CD4-positive, alpha-beta T cell (primary cell): ENCODE measurements around the gene IFNGR1. TPM values are rescaled to one million over a fixed set of nuclear protein-coding genes. Genes with fewer than 3 reads are reported as not detected.

Experiments
- ATAC-seq: fragments of 200-7000 bp; cut with Tn5 transposase; one replicate; pipeline ENCODE4 v1.10.0; 2022; ENCODE audit warnings: mild to moderate bottlenecking; ENCODE audit not compliant: poor library complexity
- CTCF ChIA-PET: fragments of 350-600 bp; sonication (Branson Sonifier 250); formaldehyde crosslinking; loops from one replicate; lab custom pipeline; 2021; ENCODE audit warnings: antibody characterized with exemption, inconsistent platforms; lab: Charles Lee
- POLR2A ChIA-PET: fragments of 350-600 bp; sonication (Branson Sonifier 250); formaldehyde crosslinking; loops from one replicate; lab custom pipeline; 2021; ENCODE audit warnings: antibody characterized with exemption, inconsistent platforms; lab: Charles Lee
- DNase-seq, 14 experiments: peaks; one replicate each; pipeline ENCODE4 v3.0.0-alpha.2; 2013 to 2020; ENCODE audit warnings: mixed read lengths in 2 of 14
- H3K27ac ChIP-seq, 2 donors: one replicate each; pipeline versions ENCODE4 v1.5.1 to v1.7.0; 2013; ENCODE audit warnings: low read length in 2 of 2, low read depth in 1 of 2, mild to moderate bottlenecking in 1 of 2
- H3K27me3 ChIP-seq, 2 experiments: 1 replicate in 1 of 2; 2 replicates in 1 of 2; pipeline versions ENCODE4 v1.6.1 to v1.7.0; 2013; ENCODE audit warnings: low read length in 2 of 2, control low read depth in 1 of 2, mild to moderate bottlenecking in 1 of 2, moderate library complexity in 1 of 2; ENCODE audit not compliant: insufficient read depth in 2 of 2, control insufficient read depth in 1 of 2
- H3K36me3 ChIP-seq: one replicate; pipeline ENCODE4 v1.6.1; 2013; ENCODE audit warnings: low read length, control low read depth; ENCODE audit not compliant: insufficient read depth
- H3K4me1 ChIP-seq: one replicate; pipeline ENCODE4 v1.6.1; 2013; ENCODE audit warnings: low read length, control low read depth; ENCODE audit not compliant: insufficient read depth
- H3K4me3 ChIP-seq: one replicate; pipeline ENCODE4 v1.5.1; 2013; ENCODE audit warnings: mild to moderate bottlenecking, low read length, moderate library complexity
- H3K9me3 ChIP-seq, 2 experiments: 1 replicate in 1 of 2; 2 replicates in 1 of 2; pipeline versions ENCODE4 v1.6.1 to v1.7.0; 2013; ENCODE audit warnings: low read length in 2 of 2, mild to moderate bottlenecking in 2 of 2, control low read depth in 1 of 2, moderate library complexity in 1 of 2; ENCODE audit not compliant: control insufficient read depth in 1 of 2, insufficient read depth in 1 of 2
- H3K27ac Mint-ChIP-seq: one replicate; pipeline ENCODE4 v1.8.0; 2020; ENCODE audit warnings: mixed read lengths
- H3K27me3 Mint-ChIP-seq: one replicate; pipeline ENCODE4 v1.8.0; 2021; ENCODE audit warnings: mixed read lengths
- H3K36me3 Mint-ChIP-seq: one replicate; pipeline ENCODE4 v1.8.0; 2021; ENCODE audit warnings: low read depth, mixed read lengths
- H3K4me1 Mint-ChIP-seq: one replicate; pipeline ENCODE4 v1.8.0; 2021; ENCODE audit warnings: low read depth, mixed read lengths
- H3K4me3 Mint-ChIP-seq: one replicate; pipeline ENCODE4 v1.8.0; 2020; ENCODE audit warnings: mild to moderate bottlenecking, mixed read lengths
- H3K9me3 Mint-ChIP-seq: one replicate; pipeline ENCODE4 v1.8.0; 2020; ENCODE audit warnings: mixed read lengths
- intact Hi-C, 2 experiments: fragments of 100-400 bp; cut with DNase I in 1 of 2; cut with micrococcal nuclease in 1 of 2; formaldehyde crosslinking; loops; one replicate each; pipeline versions ENCODE4 v1.15.1 to v1.9.0; 2023 to 2025; cut with DNase I, micrococcal nuclease
- total RNA-seq, 174 experiments: library from RNA in 2 of 174; stranded (reverse) in 2 of 174; gene quantifications; one replicate each; pipeline ENCODE4 v1.2.3 and lab custom pipeline; 2021 to 2026
- TF ChIP-seq, protein P1 (sequence below): fragments of 200-600 bp; IDR thresholded peaks from one replicate; pipeline ENCODE4 v1.8.0; 2022; ENCODE audit warnings: antibody characterized with exemption, mild to moderate bottlenecking

IFNGR1 gene
- total RNA-seq, 2 experiments from 2014 or later = 81.7 to 84.3 TPM

DNA sequence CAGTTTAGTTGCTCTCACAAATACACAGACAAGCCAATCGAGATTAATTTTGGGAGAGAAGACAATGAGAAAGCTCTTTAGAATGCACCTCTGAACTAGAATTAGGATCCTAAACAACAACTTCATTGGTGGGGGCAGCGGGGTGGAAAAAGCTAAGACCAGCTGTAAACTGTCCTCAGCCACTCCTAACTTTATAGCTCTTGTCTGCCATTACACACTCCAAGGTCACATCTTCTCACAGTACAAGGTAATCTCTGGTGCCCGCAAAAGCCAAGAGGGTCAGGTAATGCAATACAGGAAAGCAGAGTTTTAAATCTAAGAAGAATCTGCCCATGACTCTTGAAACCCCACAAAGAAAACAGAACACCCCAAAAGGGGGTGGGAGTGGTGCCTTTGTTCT lies 27.9 kb downstream of the IFNGR1 start:
- H3K9me3 Mint-ChIP-seq = peaks cover 14% of the 10 kb centered on the region
- no peak overlapping the region for H3K27ac Mint-ChIP-seq
- CTCF ChIA-PET = no interaction called here

DNA sequence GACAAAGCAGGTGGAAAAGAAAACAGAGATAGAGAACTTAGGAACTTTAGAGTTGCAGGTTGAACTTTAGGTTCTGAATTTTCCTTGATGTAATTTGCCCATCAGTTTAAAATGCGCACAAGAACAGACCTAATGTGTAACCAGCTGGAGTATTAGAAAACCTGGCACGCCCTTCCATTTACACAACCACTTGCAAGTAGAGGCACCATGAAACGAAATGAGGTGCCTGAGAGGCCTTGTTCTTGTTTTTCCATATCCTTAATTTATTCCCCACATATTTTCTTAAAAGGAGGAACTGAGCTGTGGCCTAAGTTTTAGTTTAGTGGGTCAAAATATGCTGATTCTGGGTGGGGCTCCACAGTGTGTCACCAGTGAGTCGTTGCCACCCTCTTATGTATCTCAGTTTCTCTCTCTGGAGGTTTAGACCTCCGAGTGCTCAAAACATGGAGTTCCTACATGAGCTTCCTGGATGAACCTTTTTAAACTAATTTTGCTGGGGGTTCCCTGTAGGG lies 28.5 kb downstream of the IFNGR1 start:
- H3K9me3 Mint-ChIP-seq = peaks cover 16% of the 10 kb centered on the region
- no peak overlapping the region for H3K27ac Mint-ChIP-seq
- Histone ChIP-seq H3K9me3 (peaks cover 6 to 9% of the 10 kb centered on the region in 2 experiments), H3K36me3 (no peaks in the 10 kb centered on the region), H3K4me1 (no peaks in the 10 kb centered on the region), H3K4me3 (no peak overlapping the region), H3K27me3 (no peaks in the 10 kb centered on the region), H3K27ac (no peak overlapping the region)
- peaks cover 2% of the 10 kb centered on the region for H3K36me3 Mint-ChIP-seq
- DNase-seq = no peak
- CTCF ChIA-PET = no interaction called here
- ATAC-seq = no peak
- H3K27me3 Mint-ChIP-seq = no peaks in the 10 kb centered on the region
- no peaks in the 10 kb centered on the region for H3K4me1 Mint-ChIP-seq
- TF ChIP-seq, protein P1, sequence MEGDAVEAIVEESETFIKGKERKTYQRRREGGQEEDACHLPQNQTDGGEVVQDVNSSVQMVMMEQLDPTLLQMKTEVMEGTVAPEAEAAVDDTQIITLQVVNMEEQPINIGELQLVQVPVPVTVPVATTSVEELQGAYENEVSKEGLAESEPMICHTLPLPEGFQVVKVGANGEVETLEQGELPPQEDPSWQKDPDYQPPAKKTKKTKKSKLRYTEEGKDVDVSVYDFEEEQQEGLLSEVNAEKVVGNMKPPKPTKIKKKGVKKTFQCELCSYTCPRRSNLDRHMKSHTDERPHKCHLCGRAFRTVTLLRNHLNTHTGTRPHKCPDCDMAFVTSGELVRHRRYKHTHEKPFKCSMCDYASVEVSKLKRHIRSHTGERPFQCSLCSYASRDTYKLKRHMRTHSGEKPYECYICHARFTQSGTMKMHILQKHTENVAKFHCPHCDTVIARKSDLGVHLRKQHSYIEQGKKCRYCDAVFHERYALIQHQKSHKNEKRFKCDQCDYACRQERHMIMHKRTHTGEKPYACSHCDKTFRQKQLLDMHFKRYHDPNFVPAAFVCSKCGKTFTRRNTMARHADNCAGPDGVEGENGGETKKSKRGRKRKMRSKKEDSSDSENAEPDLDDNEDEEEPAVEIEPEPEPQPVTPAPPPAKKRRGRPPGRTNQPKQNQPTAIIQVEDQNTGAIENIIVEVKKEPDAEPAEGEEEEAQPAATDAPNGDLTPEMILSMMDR = no peak
- POLR2A ChIA-PET = interaction anchor here (0.6 kb wide), 1 partner anchor 29 kb away, joined by 3 read pairs; no protein-coding TSS in a partner anchor
- H3K4me3 Mint-ChIP-seq = no peak overlapping the region
- intact Hi-C loops = no loop called here

More for the DNA sequence above, 27.9 kb downstream of the IFNGR1 start:
- POLR2A ChIA-PET = no interaction called here
- no peak overlapping the region for H3K27ac ChIP-seq
- no peak overlapping the region for H3K4me3 Mint-ChIP-seq
- no peak for DNase-seq
- no peaks in the 10 kb centered on the region for H3K36me3 ChIP-seq
- H3K36me3 Mint-ChIP-seq = no peaks in the 10 kb centered on the region
- H3K4me1 Mint-ChIP-seq = peaks cover 4% of the 10 kb centered on the region
- H3K27me3 Mint-ChIP-seq = no peaks in the 10 kb centered on the region
- intact Hi-C loops = no loop called here
- no peak for ATAC-seq
- no peaks in the 10 kb centered on the region for H3K4me1 ChIP-seq
- no peak overlapping the region for H3K4me3 ChIP-seq
- H3K9me3 ChIP-seq = peaks cover 4 to 5% of the 10 kb centered on the region in 2 experiments
- H3K27me3 ChIP-seq = no peaks in the 10 kb centered on the region
- TF ChIP-seq, protein P1 = no peak

DNA sequence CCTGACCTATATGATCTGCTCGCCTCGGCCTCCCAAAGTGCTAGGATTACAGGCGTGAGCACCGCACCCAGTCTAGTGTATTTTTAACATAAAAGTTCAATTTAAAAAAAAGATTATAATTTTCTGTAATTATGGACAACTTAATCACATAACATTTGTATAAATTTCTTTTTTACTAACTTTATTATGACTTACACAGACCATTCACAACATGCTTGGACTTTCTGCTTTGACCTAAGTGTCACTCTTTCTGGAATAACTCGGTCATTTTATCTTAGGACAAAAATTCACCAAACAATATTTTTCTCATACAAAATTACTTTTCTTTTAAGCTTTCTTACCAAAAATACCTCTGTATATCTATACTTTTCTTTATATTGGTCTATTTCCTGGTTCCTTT lies 30.3 kb downstream of the IFNGR1 start:
- ChIA-PET CTCF (no interaction called here), POLR2A (no interaction called here)
- DNase-seq (no peak), ATAC-seq (no peak)
- H3K27ac Mint-ChIP-seq = no peak overlapping the region
- TF ChIP-seq, protein P1 = no peak
- intact Hi-C loops = no loop called here
- Histone ChIP-seq H3K4me1 (no peaks in the 10 kb centered on the region), H3K36me3 (no peaks in the 10 kb centered on the region), H3K27ac (no peak overlapping the region), H3K4me3 (no peak overlapping the region), H3K27me3 (no peaks in the 10 kb centered on the region), H3K9me3 (peaks cover 9 to 22% of the 10 kb centered on the region in 2 experiments)
- no peak overlapping the region for H3K4me3 Mint-ChIP-seq
- H3K27me3 Mint-ChIP-seq = no peaks in the 10 kb centered on the region
- peaks cover 17% of the 10 kb centered on the region for H3K9me3 Mint-ChIP-seq
- no peaks in the 10 kb centered on the region for H3K4me1 Mint-ChIP-seq
- H3K36me3 Mint-ChIP-seq = peaks cover 6% of the 10 kb centered on the region
